Activated B cell treated with CpG ODN at 0.5 μM for 24 hours (primary cell): ENCODE results near the gene SLC38A5. TPM values are rescaled to one million over a fixed set of nuclear protein-coding genes. Genes with fewer than 3 reads are reported as not detected.
"Not testable (repeated sequence)": the region's sequence is repeated elsewhere in the genome, so short reads cannot be mapped to it uniquely, and the experiment has no call there.

Source experiments
- ATAC-seq: fragments of 200-7000 bp; cut with Tn5 transposase; one replicate; pipeline ENCODE4 v1.10.0; 2021; ENCODE audit warnings: low read depth, mild to moderate bottlenecking, moderate library complexity
- CTCF ChIA-PET: fragments of 350-600 bp; sonication (Branson Sonifier 250); formaldehyde crosslinking; loops from one replicate; lab custom pipeline; 2021; ENCODE audit warnings: antibody characterized with exemption; lab: Charles Lee
- POLR2A ChIA-PET: fragments of 350-600 bp; sonication (Branson Sonifier 250); formaldehyde crosslinking; loops from one replicate; lab custom pipeline; 2021; ENCODE audit warnings: antibody characterized with exemption; lab: Charles Lee
- DNase-seq: peaks from one replicate; pipeline ENCODE4 v3.0.0; 2022
- H3K27ac Mint-ChIP-seq: one replicate; pipeline ENCODE4 v1.8.0; 2020; ENCODE audit warnings: mixed read lengths
- H3K27me3 Mint-ChIP-seq: one replicate; pipeline ENCODE4 v1.8.0; 2021; ENCODE audit warnings: mixed read lengths
- H3K36me3 Mint-ChIP-seq: one replicate; pipeline ENCODE4 v1.8.0; 2021; ENCODE audit warnings: low read depth, mixed read lengths
- H3K4me1 Mint-ChIP-seq: one replicate; pipeline ENCODE4 v1.8.0; 2021; ENCODE audit warnings: mixed read lengths
- H3K4me3 Mint-ChIP-seq: one replicate; pipeline ENCODE4 v1.8.0; 2020; ENCODE audit warnings: mild to moderate bottlenecking, mixed read lengths
- H3K9me3 Mint-ChIP-seq: one replicate; pipeline ENCODE4 v1.8.0; 2020; ENCODE audit warnings: mixed read lengths
- intact Hi-C: fragments of 100-400 bp; cut with micrococcal nuclease; formaldehyde crosslinking; loops from one replicate; pipeline ENCODE4 v1.15.1; 2024
- total RNA-seq: library from RNA; stranded (reverse); gene quantifications from 2 replicates; pipeline ENCODE4 v1.2.3, GENCODE V29; 2022

The SLC38A5 gene
- total RNA-seq, 1 donor from 2014 or later = 23.5 TPM

GRCh38 chrX:48427027-48427716, 42.9 kb downstream of the SLC38A5 start:
- H3K36me3 Mint-ChIP-seq, DNase-seq, ATAC-seq, H3K27me3 Mint-ChIP-seq, H3K4me1 Mint-ChIP-seq, CTCF ChIA-PET, H3K27ac Mint-ChIP-seq, H3K4me3 Mint-ChIP-seq, intact Hi-C loops, H3K9me3 Mint-ChIP-seq, POLR2A ChIA-PET: not testable (repeated sequence)

GRCh38 chrX:48411860-48412259, 58.2 kb downstream of the SLC38A5 start, which contains the start of gene SSX4B:
SSX4B (minus strand) TSS chrX:48411960; CDS start chrX:48411372, 588 bp downstream.
- H3K27me3 Mint-ChIP-seq, H3K4me3 Mint-ChIP-seq, H3K27ac Mint-ChIP-seq, H3K4me1 Mint-ChIP-seq, DNase-seq, H3K9me3 Mint-ChIP-seq, ATAC-seq, H3K36me3 Mint-ChIP-seq, intact Hi-C loops, POLR2A ChIA-PET, CTCF ChIA-PET: not testable (repeated sequence)

Other genes starting within 250 kb of the SLC38A5 start
- not detected in 2 replicates for gene SSX1, start 214.9 kb downstream of the SLC38A5 start, total RNA-seq
- gene SSX3, start 113.6 kb downstream of the SLC38A5 start, total RNA-seq = not detected in 2 replicates
- gene SSX4, start 86.7 kb downstream of the SLC38A5 start, total RNA-seq = not detected in 2 replicates
- not detected in 2 replicates for gene SSX4B, start 58.3 kb downstream of the SLC38A5 start, total RNA-seq
- 39.9 and 44.5 TPM in 2 replicates for gene FTSJ1, start 5.9 kb upstream of the SLC38A5 start, total RNA-seq
- 7.8 and 9.8 TPM in 2 replicates for gene PORCN, start 38.7 kb upstream of the SLC38A5 start, total RNA-seq
- 72.4 and 75.5 TPM in 2 replicates for gene EBP, start 51.5 kb upstream of the SLC38A5 start, total RNA-seq
- gene TBC1D25, start 69.5 kb upstream of the SLC38A5 start, total RNA-seq = 16.4 and 19.4 TPM in 2 replicates
- gene RBM3, start 104.2 kb upstream of the SLC38A5 start, total RNA-seq = 381 and 394 TPM in 2 replicates
- gene WDR13, start 127.2 kb upstream of the SLC38A5 start, total RNA-seq = 73.4 and 75.8 TPM in 2 replicates
- 101 and 102 TPM in 2 replicates for gene WAS, start 213.5 kb upstream of the SLC38A5 start, total RNA-seq
- gene SUV39H1, start 226.5 kb upstream of the SLC38A5 start, total RNA-seq = 9.1 and 10.8 TPM in 2 replicates